DOHH2 (cell line): ENCODE data around the gene NBDY.

Experiments
- H3F3A ChIP-seq: fragments of 200-600 bp; sonication (generic), shearing (Covaris generic); 2 replicates; pipeline ENCODE4 v1.6.0; 2016; ENCODE audit warnings: antibody characterized with exemption, mild to moderate bottlenecking; ENCODE audit not compliant: control insufficient read depth, insufficient read depth
- H3K27ac ChIP-seq: fragments of 200-600 bp; sonication (generic); 2 replicates; pipeline ENCODE4 v1.5.1; 2014; ENCODE audit warnings: low read depth, mild to moderate bottlenecking, low read length, moderate library complexity
- H3K27me3 ChIP-seq: fragments of 200-600 bp; sonication (generic); 2 replicates; pipeline ENCODE4 v1.6.1; 2014; ENCODE audit warnings: mild to moderate bottlenecking, low read length, mixed read lengths; ENCODE audit not compliant: control insufficient read depth
- H3K36me3 ChIP-seq: fragments of 200-600 bp; sonication (generic); 2 replicates; pipeline ENCODE4 v1.6.1; 2014; ENCODE audit warnings: mild to moderate bottlenecking, low read length, moderate library complexity, mixed read lengths; ENCODE audit not compliant: control insufficient read depth
- H3K4me1 ChIP-seq: fragments of 200-600 bp; sonication (generic); 2 replicates; pipeline ENCODE4 v1.6.1; 2014; ENCODE audit warnings: mild to moderate bottlenecking, low read length, mixed read lengths; ENCODE audit not compliant: control insufficient read depth
- H3K4me2 ChIP-seq: fragments of 200-600 bp; sonication (generic); 2 replicates; pipeline ENCODE4 v1.6.0; 2014; ENCODE audit warnings: mild to moderate bottlenecking, low read length, moderate library complexity
- H3K4me3 ChIP-seq: fragments of 200-600 bp; sonication (generic); 2 replicates; pipeline ENCODE4 v1.5.1; 2014; ENCODE audit warnings: mild to moderate bottlenecking, low read length, mixed read lengths
- H3K79me2 ChIP-seq: fragments of 200-600 bp; sonication (generic); 2 replicates; pipeline ENCODE4 v1.6.1; 2014; ENCODE audit warnings: mild to moderate bottlenecking, low read length, mixed read lengths; ENCODE audit not compliant: control insufficient read depth
- H3K9me2 ChIP-seq: fragments of 200-600 bp; sonication (generic); replicated peaks from 2 replicates; pipeline ENCODE4 v1.6.1; 2014; ENCODE audit warnings: mild to moderate bottlenecking, low read length, mixed read lengths; ENCODE audit not compliant: control insufficient read depth
- H3K9me3 ChIP-seq: fragments of 200-600 bp; sonication (generic); 2 replicates; pipeline ENCODE4 v1.6.1; 2014; ENCODE audit warnings: antibody characterized with exemption, low read length, mixed read lengths; ENCODE audit not compliant: control insufficient read depth, insufficient read depth
- H4K20me1 ChIP-seq: fragments of 200-600 bp; sonication (generic); 2 replicates; pipeline ENCODE4 v1.6.0; 2014; ENCODE audit warnings: low read depth, mild to moderate bottlenecking, antibody characterized with exemption, low read length, moderate library complexity; ENCODE audit not compliant: control insufficient read depth, insufficient read depth
- CTCF ChIP-seq: fragments of 200-600 bp; sonication (generic); IDR thresholded peaks from one replicate; pipeline ENCODE4 v1.5.1; 2014; ENCODE audit warnings: antibody characterized with exemption, mild to moderate bottlenecking, low read depth, low read length; ENCODE audit not compliant: poor library complexity, severe bottlenecking
- EZH2phosphoT487 ChIP-seq: fragments of 200-600 bp; sonication (generic); IDR thresholded peaks from 2 replicates; pipeline ENCODE4 v1.6.1; 2017; ENCODE audit warnings: borderline replicate concordance, mild to moderate bottlenecking, antibody characterized with exemption, low read length, moderate library complexity, mixed read lengths

The NBDY gene

DNA sequence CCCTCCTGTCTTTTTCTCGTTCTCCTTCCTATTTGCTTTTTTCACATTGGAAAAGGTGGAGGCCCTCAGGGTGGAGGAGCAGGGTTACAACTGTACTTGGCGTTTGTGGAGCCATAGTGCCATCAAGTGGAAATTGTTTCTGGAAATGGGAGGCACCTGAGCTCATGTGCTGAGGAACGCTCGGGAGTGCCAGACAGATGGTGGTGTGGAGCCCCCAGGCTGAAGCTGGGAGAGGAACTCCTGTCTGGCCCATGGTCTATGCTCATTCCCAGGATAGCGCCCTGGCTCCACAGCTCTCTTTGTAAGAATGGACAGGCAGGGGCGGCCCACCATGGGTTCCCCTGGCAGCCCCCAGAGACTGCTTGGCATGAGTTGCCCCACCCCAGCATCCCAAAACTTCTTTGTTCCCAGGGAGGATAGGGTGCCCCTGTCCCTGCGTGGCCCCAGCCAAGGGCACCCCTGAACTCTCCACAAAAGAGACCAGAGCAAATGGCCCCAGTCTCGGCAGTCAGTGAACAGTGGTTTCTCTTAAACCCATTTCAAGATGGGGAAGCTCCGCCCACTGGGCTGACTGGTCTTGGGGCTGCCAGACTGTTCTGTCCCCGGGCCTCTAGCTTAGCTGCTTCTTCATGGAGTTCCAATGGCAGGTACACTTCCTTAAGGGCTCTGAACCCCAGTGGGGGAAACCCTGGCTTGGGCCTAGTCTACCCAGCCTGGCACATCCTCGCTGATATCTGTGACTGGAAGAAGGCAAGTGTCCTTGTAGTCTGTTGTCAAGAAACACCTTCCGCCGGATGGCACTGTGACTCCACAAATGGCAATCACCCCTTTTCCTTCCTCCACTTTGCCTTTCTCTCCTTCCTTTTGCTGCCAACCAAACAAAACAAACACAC is 70.1 kb downstream of the NBDY start:
- Histone ChIP-seq H3K4me3 (no peak overlapping the region), H4K20me1 (no peaks in the 10 kb centered on the region), H3F3A (no peaks in the 10 kb centered on the region), H3K4me2 (no peak overlapping the region), H3K9me2 (no peaks in the 10 kb centered on the region), H3K4me1 (no peaks in the 10 kb centered on the region), H3K9me3 (no peaks in the 10 kb centered on the region), H3K79me2 (no peaks in the 10 kb centered on the region), H3K36me3 (no peaks in the 10 kb centered on the region), H3K27me3 (no peaks in the 10 kb centered on the region), H3K27ac (no peak overlapping the region)
- no peak for TF ChIP-seq EZH2phosphoT487

- no peak for TF ChIP-seq CTCF
- TF ChIP-seq EZH2phosphoT487, result no peak
- H4K20me1 ChIP-seq, result no peaks in the 10 kb centered on the region
These were observed 71.3 kb downstream of the NBDY start for GRCh38 chrX:56800307-56800706.

GRCh38 chrX:56800801-56801200 is 71.8 kb downstream of the NBDY start:
- Histone ChIP-seq H3K4me3 (no peak overlapping the region), H3K27ac (no peak overlapping the region), H3K36me3 (no peaks in the 10 kb centered on the region), H3K79me2 (no peaks in the 10 kb centered on the region), H3K9me3 (no peaks in the 10 kb centered on the region), H3K4me2 (no peak overlapping the region), H3F3A (no peaks in the 10 kb centered on the region), H3K9me2 (no peaks in the 10 kb centered on the region), H3K4me1 (no peaks in the 10 kb centered on the region), H3K27me3 (no peaks in the 10 kb centered on the region), H4K20me1 (no peaks in the 10 kb centered on the region)
- TF ChIP-seq EZH2phosphoT487, result no peak

More at GRCh38 chrX:56800307-56800706, 71.3 kb downstream of the NBDY start:
- Histone ChIP-seq H3K36me3 (no peaks in the 10 kb centered on the region), H3K9me3 (no peaks in the 10 kb centered on the region), H3K4me2 (no peak overlapping the region), H3K27me3 (no peaks in the 10 kb centered on the region), H3K9me2 (no peaks in the 10 kb centered on the region), H3K4me1 (no peaks in the 10 kb centered on the region), H3F3A (no peaks in the 10 kb centered on the region), H3K4me3 (no peak overlapping the region), H3K27ac (no peak overlapping the region), H3K79me2 (no peaks in the 10 kb centered on the region)

DNA sequence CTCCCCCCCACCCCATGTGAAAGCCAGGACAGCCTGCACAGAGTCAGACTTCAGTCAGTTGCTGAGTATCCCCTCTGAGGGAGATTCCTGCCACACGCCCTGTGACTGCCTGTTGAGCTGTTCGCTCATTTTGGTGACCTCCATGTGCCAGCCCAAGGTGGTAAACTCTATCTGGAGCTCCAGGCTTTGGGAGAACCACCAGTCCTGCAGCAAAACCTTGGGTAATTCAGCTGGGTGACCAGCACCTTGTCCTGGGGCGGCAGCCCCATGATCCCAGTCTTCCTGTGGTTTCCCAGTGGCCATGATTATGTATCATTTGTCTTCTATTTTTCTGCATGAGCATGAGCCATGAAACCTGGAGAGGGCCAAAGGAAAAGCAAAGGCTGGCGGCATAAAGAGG is 73.4 kb downstream of the NBDY start:
- H3K36me3 ChIP-seq, result no peaks in the 10 kb centered on the region
- H3K4me2 ChIP-seq, result no peak overlapping the region
- no peaks in the 10 kb centered on the region for H3K27me3 ChIP-seq
- H3F3A ChIP-seq, result no peaks in the 10 kb centered on the region
- no peak overlapping the region for H3K4me3 ChIP-seq
- H3K27ac ChIP-seq, result no peak overlapping the region
- H3K9me3 ChIP-seq, result no peaks in the 10 kb centered on the region
- no peak for TF ChIP-seq CTCF
- TF ChIP-seq EZH2phosphoT487, result no peak
- H3K79me2 ChIP-seq, result no peaks in the 10 kb centered on the region
- no peaks in the 10 kb centered on the region for H3K4me1 ChIP-seq
- no peaks in the 10 kb centered on the region for H3K9me2 ChIP-seq
- no peaks in the 10 kb centered on the region for H4K20me1 ChIP-seq
